PFSK-1 (cell line): Measurements from ENCODE around the gene ATF6.

Source experiments
- FOXP2 ChIP-seq: optimal IDR thresholded peaks from 2 replicates; pipeline ENCODE3; 2011; ENCODE audit warnings: borderline replicate concordance, control low read depth, inconsistent platforms; ENCODE audit not compliant: insufficient read depth; ENCODE audit errors: extremely low read length, extremely low read depth
- POLR2AphosphoS5 ChIP-seq: IDR thresholded peaks from 2 replicates; pipeline ENCODE4 v1.6.1; 2012; ENCODE audit warnings: low read depth, mild to moderate bottlenecking, control low read depth, low read length, moderate library complexity
- REST ChIP-seq, 2 experiments: IDR thresholded peaks; 2 replicates each; pipeline versions ENCODE4 v1.6.1 to v1.8.0; 2011 to 2012; ENCODE audit warnings: low read depth in 2 of 2, low read length in 2 of 2, control low read depth in 1 of 2, inconsistent platforms in 1 of 2, mild to moderate bottlenecking in 1 of 2, moderate library complexity in 1 of 2; ENCODE audit not compliant: insufficient read depth in 1 of 2
- SIN3A ChIP-seq: IDR thresholded peaks from 2 replicates; pipeline ENCODE4 v1.6.1; 2012; ENCODE audit warnings: mild to moderate bottlenecking, low read length, moderate library complexity, borderline replicate concordance; ENCODE audit not compliant: insufficient read depth
- TAF1 ChIP-seq: IDR thresholded peaks from 2 replicates; pipeline ENCODE4 v1.6.1; 2012; ENCODE audit warnings: low read length, control low read depth, borderline replicate concordance; ENCODE audit not compliant: insufficient read depth

- no peak for TF ChIP-seq TAF1
- TF ChIP-seq SIN3A = no peak
- no peak for TF ChIP-seq POLR2AphosphoS5
- TF ChIP-seq REST (IDR thresholded peaks at IDR 0.05; ENCODE audit: insufficient read depth in 1 of 2, low read depth in 2 of 2, low read length in 2 of 2) = no peak
- TF ChIP-seq FOXP2 = no peak
Measured at GRCh38 chr1:161987872-161988271, 221.8 kb downstream of the ATF6 start.
